ENCODE results near the gene PPP6C.

DNA sequence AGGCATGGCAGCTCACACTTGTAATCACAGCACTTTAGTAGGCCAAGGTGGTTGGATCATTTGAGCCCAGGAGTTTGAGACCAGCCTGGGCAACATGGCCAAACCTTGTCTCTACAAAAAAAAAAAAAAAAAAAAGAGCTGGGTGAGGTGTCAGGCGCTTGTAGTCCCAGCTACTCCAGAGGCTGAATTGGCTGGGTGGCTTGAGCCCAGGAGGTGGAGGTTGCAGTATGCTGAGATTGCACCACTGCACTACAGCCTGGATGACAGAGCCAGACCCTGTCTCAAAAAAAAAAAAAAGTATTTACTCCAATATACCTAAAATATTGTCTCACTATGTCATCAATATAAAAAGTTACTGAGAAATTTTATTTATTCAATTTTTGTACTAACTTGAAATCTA is 49.0 kb downstream of the PPP6C start:
- TF ChIP-seq, protein P1, sequence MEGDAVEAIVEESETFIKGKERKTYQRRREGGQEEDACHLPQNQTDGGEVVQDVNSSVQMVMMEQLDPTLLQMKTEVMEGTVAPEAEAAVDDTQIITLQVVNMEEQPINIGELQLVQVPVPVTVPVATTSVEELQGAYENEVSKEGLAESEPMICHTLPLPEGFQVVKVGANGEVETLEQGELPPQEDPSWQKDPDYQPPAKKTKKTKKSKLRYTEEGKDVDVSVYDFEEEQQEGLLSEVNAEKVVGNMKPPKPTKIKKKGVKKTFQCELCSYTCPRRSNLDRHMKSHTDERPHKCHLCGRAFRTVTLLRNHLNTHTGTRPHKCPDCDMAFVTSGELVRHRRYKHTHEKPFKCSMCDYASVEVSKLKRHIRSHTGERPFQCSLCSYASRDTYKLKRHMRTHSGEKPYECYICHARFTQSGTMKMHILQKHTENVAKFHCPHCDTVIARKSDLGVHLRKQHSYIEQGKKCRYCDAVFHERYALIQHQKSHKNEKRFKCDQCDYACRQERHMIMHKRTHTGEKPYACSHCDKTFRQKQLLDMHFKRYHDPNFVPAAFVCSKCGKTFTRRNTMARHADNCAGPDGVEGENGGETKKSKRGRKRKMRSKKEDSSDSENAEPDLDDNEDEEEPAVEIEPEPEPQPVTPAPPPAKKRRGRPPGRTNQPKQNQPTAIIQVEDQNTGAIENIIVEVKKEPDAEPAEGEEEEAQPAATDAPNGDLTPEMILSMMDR (IDR thresholded peaks at IDR 0.05): no peak
- no peak for TF ChIP-seq EZH2 (IDR thresholded peaks at IDR 0.05; ENCODE audit: borderline replicate concordance, insufficient read depth, low read depth, low read length, poor library complexity, severe bottlenecking)
